ENCODE data around the gene TCF15.
"Not testable (repeated sequence)": the region's sequence is repeated elsewhere in the genome, so short reads cannot be mapped to it uniquely, and the experiment has no call there.

Gene TCF15

GRCh38 chr20:578940-579690 lies 31.0 kb downstream of the TCF15 start:
- DNase-seq (ENCODE audit: low spot score): not testable (repeated sequence)

GRCh38 chr20:577167-577791 lies 32.8 kb downstream of the TCF15 start:
- DNase-seq (ENCODE audit: low spot score): no peak

- no peak for DNase-seq (ENCODE audit: low spot score)
These were observed 34.0 kb downstream of the TCF15 start for GRCh38 chr20:576156-576555.

- no peak for DNase-seq (ENCODE audit: low spot score)
These were observed 34.9 kb downstream of the TCF15 start for GRCh38 chr20:575230-575629.

- DNase-seq (ENCODE audit: low spot score): no peak
These were observed 35.7 kb downstream of the TCF15 start for GRCh38 chr20:574297-574942.

- no peak for DNase-seq (ENCODE audit: low spot score)
These were observed 36.5 kb downstream of the TCF15 start for GRCh38 chr20:573414-574296.

GRCh38 chr20:572727-573126 lies 37.4 kb downstream of the TCF15 start:
- DNase-seq (ENCODE audit: low spot score): no peak

- no peak for DNase-seq (ENCODE audit: low spot score)
These were observed 38.2 kb downstream of the TCF15 start for GRCh38 chr20:571754-572441.

GRCh38 chr20:568673-569415 lies 41.3 kb downstream of the TCF15 start:
- no peak for DNase-seq (ENCODE audit: low spot score)

- DNase-seq (ENCODE audit: low spot score): no peak
These were observed 41.9 kb downstream of the TCF15 start for GRCh38 chr20:568097-568652.

- DNase-seq (ENCODE audit: low spot score): no peak
These were observed 45.9 kb downstream of the TCF15 start for GRCh38 chr20:564192-564591.

- no peak for DNase-seq (ENCODE audit: low spot score)
These were observed 46.9 kb downstream of the TCF15 start for GRCh38 chr20:563187-563586.

- no peak for DNase-seq (ENCODE audit: low spot score)
These were observed 47.7 kb downstream of the TCF15 start for GRCh38 chr20:562232-562897.

GRCh38 chr20:561437-562231 lies 48.5 kb downstream of the TCF15 start:
- DNase-seq (ENCODE audit: low spot score): peak; percentile 52

GRCh38 chr20:560680-561079 lies 49.4 kb downstream of the TCF15 start:
- DNase-seq (ENCODE audit: low spot score): no peak

GRCh38 chr20:558117-558516 lies 52.0 kb downstream of the TCF15 start:
- no peak for DNase-seq (ENCODE audit: low spot score)

- DNase-seq (ENCODE audit: low spot score): no peak
These were observed 53.1 kb downstream of the TCF15 start for GRCh38 chr20:556984-557383.

- no peak for DNase-seq (ENCODE audit: low spot score)
These were observed 54.1 kb downstream of the TCF15 start for GRCh38 chr20:555976-556385.
